Measurements from ENCODE around the gene SLC25A6. TPM values are rescaled to one million over a fixed set of nuclear protein-coding genes. Genes with fewer than 3 reads are reported as not detected.

SLC25A6 gene
- total and polyA plus RNA-seq, 9 of the 15 experiments (the other 6 are each of a cell fraction or from before 2014, with no cell fraction given): 24.6 to 330 (median 129) TPM

DNA sequence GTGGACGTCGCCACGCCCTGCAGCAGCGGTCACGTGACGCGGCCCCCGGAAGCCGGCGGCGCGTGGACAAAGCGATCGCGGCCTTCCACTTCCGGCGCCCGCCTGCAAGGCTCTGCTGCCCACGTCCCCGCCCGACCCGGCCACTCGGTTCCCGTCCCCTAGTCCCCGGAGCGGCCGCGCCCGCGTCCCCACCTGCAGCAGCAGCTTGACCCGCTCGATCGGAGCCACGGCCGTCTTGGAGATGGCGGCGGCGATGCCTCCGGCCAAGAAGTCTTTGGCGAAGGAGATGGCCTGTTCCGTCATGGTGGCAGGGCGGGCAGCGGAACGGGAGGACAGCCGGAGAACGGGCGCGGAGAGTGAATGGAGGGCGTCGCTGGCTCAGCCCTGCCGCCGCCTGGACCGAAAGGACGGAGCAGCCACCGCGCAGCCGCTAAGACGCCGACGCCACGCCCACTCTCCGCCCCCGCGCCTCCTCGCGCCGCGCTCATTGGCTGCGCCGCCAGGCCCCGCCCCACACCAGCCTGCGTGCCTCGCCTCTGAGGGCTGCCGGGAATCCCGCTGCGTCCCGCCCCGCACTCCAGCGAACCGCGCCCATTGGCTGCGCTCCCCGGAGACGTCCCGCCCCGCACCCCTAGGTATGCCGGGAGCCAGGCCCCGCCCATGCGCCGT lies at the start of gene SLC25A6 (continued):
- TF ChIP-seq, protein P1, sequence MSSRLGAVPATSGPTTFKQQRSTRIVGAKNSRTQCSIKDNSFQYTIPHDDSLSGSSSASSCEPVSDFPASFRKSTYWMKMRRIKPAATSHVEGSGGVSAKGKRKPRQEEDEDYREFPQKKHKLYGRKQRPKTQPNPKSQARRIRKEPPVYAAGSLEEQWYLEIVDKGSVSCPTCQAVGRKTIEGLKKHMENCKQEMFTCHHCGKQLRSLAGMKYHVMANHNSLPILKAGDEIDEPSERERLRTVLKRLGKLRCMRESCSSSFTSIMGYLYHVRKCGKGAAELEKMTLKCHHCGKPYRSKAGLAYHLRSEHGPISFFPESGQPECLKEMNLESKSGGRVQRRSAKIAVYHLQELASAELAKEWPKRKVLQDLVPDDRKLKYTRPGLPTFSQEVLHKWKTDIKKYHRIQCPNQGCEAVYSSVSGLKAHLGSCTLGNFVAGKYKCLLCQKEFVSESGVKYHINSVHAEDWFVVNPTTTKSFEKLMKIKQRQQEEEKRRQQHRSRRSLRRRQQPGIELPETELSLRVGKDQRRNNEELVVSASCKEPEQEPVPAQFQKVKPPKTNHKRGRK (tag; IDR thresholded peaks at IDR 0.05): no peak
- TF ChIP-seq BRD4 (IDR thresholded peaks at IDR 0.05): peak; percentile 53; the same call in 1 of the 2 replicates

DNA sequence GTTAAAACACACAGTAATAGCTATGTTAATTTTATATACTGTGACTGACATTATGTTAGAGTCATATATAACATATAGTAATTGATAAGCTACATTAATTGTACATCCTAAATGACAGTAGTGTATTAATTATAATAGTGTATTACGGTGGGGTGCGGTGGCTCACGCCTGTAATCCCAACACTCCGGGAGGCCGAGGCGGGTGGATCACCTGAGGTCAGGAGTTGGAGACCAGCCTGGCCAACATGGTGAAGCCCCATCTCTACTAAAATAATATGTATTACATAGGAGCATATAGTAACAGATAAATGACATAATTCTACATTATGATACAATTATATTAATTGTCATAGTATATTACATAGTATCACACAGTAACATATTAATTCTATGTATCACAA lies 48.6 kb upstream of the SLC25A6 start:
- Histone ChIP-seq H3K9me1 (ENCODE audit: control insufficient read depth, insufficient read depth, low read length) (no peaks in the 10 kb centered on the region), H3K4me2 (ENCODE audit: insufficient read depth, low read length) (no peak overlapping the region), H3K79me2 (ENCODE audit: control insufficient read depth, insufficient read depth, low read length) (no peaks in the 10 kb centered on the region), H3K9me3 (replicated peaks; ENCODE audit: control insufficient read depth, insufficient read depth, low read depth, low read length) (no peaks in the 10 kb centered on the region; the same call in 1 of the 2 replicates), H3K9ac (ENCODE audit: insufficient read depth in 1 of 2, low read depth in 2 of 2, low read length in 2 of 2) (no peak overlapping the region), H3K36me3 (ENCODE audit: control insufficient read depth, insufficient read depth, low read length) (peaks cover 14% of the 10 kb centered on the region; the same call in 1 of the 3 replicates), H3K27me3 (ENCODE audit: control insufficient read depth in 2 of 2, insufficient read depth in 2 of 2, low read length in 2 of 2) (no peaks in the 10 kb centered on the region), H3K4me3 (no peak overlapping the region), H3K27ac (ENCODE audit: extremely low read depth, low read depth, low read length) (no peak overlapping the region), H2AFZ (ENCODE audit: low read depth, low read length) (no peak overlapping the region), H4K20me1 (replicated peaks; ENCODE audit: control insufficient read depth, insufficient read depth, low read length) (no peaks in the 10 kb centered on the region), H3K4me1 (replicated peaks in 1 of 2; ENCODE audit: control insufficient read depth in 2 of 2, insufficient read depth in 2 of 2, low read length in 2 of 2) (no peaks in the 10 kb centered on the region; a peak in 1 of 5 replicates)
- intact Hi-C loops (cut with micrococcal nuclease) (no loop called here), in situ Hi-C loops (cut with MboI) (no loop called here)
- no peak for DNase-seq (ENCODE audit: extremely low read depth in 1 of 4, low spot score in 3 of 4)
- POLR2A ChIA-PET: no interaction called here
- no peak for ATAC-seq
- no TSS peak for BruUV-seq (replicated peaks)
- 100% methylated on average over 6 of the region's 6 CpGs for WGBS (ENCODE audit: insufficient coverage, low coverage, missing lambda C conversion rate)
- FAIRE-seq: no peak
- CTCF ChIA-PET (ENCODE audit: low intra/inter-chr PET ratio): no interaction called here
- TF ChIP-seq MYBL2 (IDR thresholded peaks at IDR 0.05; ENCODE audit: low read depth) (no peak), MYBL2 (CRISPR knock-in tag; IDR thresholded peaks at IDR 0.05; ENCODE audit: borderline replicate concordance) (no peak), GATAD2A (IDR thresholded peaks at IDR 0.05) (no peak), ZNF124 (CRISPR knock-in tag; IDR thresholded peaks at IDR 0.05) (no peak), TCFL5 (CRISPR knock-in tag; conservative IDR thresholded peaks at IDR 0.05) (no peak), ZNF444 (CRISPR knock-in tag; IDR thresholded peaks at IDR 0.05) (no peak), ZNF445 (CRISPR knock-in tag; IDR thresholded peaks at IDR 0.05; ENCODE audit: low read depth) (no peak), IRF2 (CRISPR knock-in tag; IDR thresholded peaks at IDR 0.05) (no peak), NR1H2 (CRISPR knock-in tag; IDR thresholded peaks at IDR 0.05) (no peak), ETV1 (tag; conservative IDR thresholded peaks at IDR 0.05; ENCODE audit: low read depth) (no peak)
- TF ChIP-seq, protein P2, sequence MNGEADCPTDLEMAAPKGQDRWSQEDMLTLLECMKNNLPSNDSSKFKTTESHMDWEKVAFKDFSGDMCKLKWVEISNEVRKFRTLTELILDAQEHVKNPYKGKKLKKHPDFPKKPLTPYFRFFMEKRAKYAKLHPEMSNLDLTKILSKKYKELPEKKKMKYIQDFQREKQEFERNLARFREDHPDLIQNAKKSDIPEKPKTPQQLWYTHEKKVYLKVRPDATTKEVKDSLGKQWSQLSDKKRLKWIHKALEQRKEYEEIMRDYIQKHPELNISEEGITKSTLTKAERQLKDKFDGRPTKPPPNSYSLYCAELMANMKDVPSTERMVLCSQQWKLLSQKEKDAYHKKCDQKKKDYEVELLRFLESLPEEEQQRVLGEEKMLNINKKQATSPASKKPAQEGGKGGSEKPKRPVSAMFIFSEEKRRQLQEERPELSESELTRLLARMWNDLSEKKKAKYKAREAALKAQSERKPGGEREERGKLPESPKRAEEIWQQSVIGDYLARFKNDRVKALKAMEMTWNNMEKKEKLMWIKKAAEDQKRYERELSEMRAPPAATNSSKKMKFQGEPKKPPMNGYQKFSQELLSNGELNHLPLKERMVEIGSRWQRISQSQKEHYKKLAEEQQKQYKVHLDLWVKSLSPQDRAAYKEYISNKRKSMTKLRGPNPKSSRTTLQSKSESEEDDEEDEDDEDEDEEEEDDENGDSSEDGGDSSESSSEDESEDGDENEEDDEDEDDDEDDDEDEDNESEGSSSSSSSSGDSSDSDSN (IDR thresholded peaks at IDR 0.05; ENCODE audit: borderline replicate concordance in 1 of 2, low read depth in 2 of 2, low read length in 2 of 2): no peak
- TF ChIP-seq, protein P3, sequence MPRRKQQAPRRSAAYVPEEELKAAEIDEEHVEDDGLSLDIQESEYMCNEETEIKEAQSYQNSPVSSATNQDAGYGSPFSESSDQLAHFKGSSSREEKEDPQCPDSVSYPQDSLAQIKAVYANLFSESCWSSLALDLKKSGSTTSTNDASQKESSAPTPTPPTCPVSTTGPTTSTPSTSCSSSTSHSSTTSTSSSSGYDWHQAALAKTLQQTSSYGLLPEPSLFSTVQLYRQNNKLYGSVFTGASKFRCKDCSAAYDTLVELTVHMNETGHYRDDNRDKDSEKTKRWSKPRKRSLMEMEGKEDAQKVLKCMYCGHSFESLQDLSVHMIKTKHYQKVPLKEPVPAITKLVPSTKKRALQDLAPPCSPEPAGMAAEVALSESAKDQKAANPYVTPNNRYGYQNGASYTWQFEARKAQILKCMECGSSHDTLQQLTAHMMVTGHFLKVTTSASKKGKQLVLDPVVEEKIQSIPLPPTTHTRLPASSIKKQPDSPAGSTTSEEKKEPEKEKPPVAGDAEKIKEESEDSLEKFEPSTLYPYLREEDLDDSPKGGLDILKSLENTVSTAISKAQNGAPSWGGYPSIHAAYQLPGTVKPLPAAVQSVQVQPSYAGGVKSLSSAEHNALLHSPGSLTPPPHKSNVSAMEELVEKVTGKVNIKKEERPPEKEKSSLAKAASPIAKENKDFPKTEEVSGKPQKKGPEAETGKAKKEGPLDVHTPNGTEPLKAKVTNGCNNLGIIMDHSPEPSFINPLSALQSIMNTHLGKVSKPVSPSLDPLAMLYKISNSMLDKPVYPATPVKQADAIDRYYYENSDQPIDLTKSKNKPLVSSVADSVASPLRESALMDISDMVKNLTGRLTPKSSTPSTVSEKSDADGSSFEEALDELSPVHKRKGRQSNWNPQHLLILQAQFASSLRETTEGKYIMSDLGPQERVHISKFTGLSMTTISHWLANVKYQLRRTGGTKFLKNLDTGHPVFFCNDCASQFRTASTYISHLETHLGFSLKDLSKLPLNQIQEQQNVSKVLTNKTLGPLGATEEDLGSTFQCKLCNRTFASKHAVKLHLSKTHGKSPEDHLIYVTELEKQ (CRISPR knock-in tag; IDR thresholded peaks at IDR 0.05): no peak

Data from K562 (cell line).